ENCODE measurements around the gene FRMD4A. TPM values are rescaled to one million over a fixed set of nuclear protein-coding genes. Genes with fewer than 3 reads are reported as not detected.

The FRMD4A gene
- total and polyA plus RNA-seq, 2 of the 4 experiments (the other 2 are of a cell fraction): 30.3 to 68.8 TPM

DNA sequence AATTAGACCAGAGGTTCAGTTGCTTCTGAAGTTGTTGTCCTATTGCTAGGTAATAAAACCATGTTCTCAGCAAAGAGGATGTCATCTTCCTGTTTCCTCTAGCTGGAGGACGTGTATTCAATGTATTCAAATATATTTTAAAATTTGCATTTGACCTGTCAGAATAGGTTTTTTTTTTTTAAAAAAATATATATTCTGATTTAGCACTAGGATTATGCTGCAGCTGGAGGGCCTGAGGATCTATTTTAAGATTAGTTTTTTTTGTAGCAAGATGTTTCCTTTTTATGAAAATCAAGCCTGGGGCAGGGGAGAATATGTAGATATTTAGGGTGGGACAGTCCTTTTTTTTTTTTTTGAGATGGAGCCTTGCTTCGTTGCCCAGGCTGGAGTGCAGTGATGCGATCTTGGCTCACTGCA lies 337.0 kb downstream of the FRMD4A start:
- Histone ChIP-seq H4K5ac (ENCODE audit: low read depth, low read length) (no peak overlapping the region), H3K9ac (ENCODE audit: low read depth, low read length) (no peak overlapping the region), H3K9me1 (ENCODE audit: insufficient read depth, low read length) (peaks cover 12% of the 10 kb centered on the region), H3K27me3 (ENCODE audit: control insufficient read depth, insufficient read depth, low read length) (no peaks in the 10 kb centered on the region), H2BK20ac (ENCODE audit: low read depth, low read length) (no peak overlapping the region), H3K56ac (ENCODE audit: extremely low read depth, insufficient read depth, low read length) (no peak overlapping the region), H3K4me1 (ENCODE audit: control insufficient read depth, insufficient read depth, low read length) (peaks cover 21% of the 10 kb centered on the region), H4K8ac (ENCODE audit: low read depth in 2 of 2, low read length in 2 of 2) (no peak overlapping the region), H4K20me1 (ENCODE audit: insufficient read depth, low read length) (no peaks in the 10 kb centered on the region), H2BK120ac (ENCODE audit: low read depth, low read length) (no peak overlapping the region), H3K18ac (ENCODE audit: low read depth, low read length) (no peak overlapping the region; the same call in 1 of the 2 replicates), H2BK15ac (ENCODE audit: low read depth, low read length) (no peak overlapping the region), H3K4me2 (ENCODE audit: low read depth, low read length) (no peak overlapping the region), H2AK5ac (ENCODE audit: low read depth, low read length) (no peak overlapping the region), H3K4me3 (ENCODE audit: insufficient read depth, low read depth, low read length) (no peak overlapping the region), H2AK9ac (replicated peaks; ENCODE audit: low read depth, low read length, poor library complexity) (no peak overlapping the region), H3K14ac (replicated peaks; ENCODE audit: low read depth, low read length) (no peak overlapping the region), H2AFZ (replicated peaks; ENCODE audit: low read length, poor library complexity) (no peak overlapping the region), H3K9me3 (ENCODE audit: control insufficient read depth, insufficient read depth, low read length) (no peaks in the 10 kb centered on the region), H3K36me3 (ENCODE audit: control insufficient read depth, insufficient read depth, low read length) (no peaks in the 10 kb centered on the region), H3K79me1 (ENCODE audit: low read depth in 1 of 2, low read length in 2 of 2) (peaks cover 3 to 35% of the 10 kb centered on the region in 2 experiments; a peak in 2 of 4 replicates), H3K23ac (ENCODE audit: low read depth, low read length) (no peak overlapping the region), H4K91ac (ENCODE audit: insufficient read depth, low read depth, low read length) (no peak overlapping the region), H3K4ac (ENCODE audit: low read depth, low read length) (no peak overlapping the region), H2BK5ac (ENCODE audit: low read depth, low read length, poor library complexity, severe bottlenecking) (no peak overlapping the region), H3K27ac (ENCODE audit: insufficient read depth, low read length) (no peak overlapping the region)
- BruUV-seq (replicated peaks): no TSS peak
- in situ Hi-C loops (cut with MboI; ENCODE audit: low sequenced_read_pairs) (no loop called here), dilution Hi-C loops (cut with HindIII; ENCODE audit: low sequenced_read_pairs, unreplicated experiment) (no loop called here), intact Hi-C loops (cut with micrococcal nuclease) (no loop called here)
- ChIA-PET POLR2A (ENCODE audit: unreplicated experiment) (interaction anchor here (0.5 to 0.7 kb wide), 2 partner anchors 15 to 115 kb away, joined by 3 to 5 read pairs; no protein-coding TSS in a partner anchor), CTCF (interaction anchor here (0.5 kb wide), 2 partner anchors 10 to 30 kb away, joined by 3 to 4 read pairs; no protein-coding TSS in a partner anchor)
- ATAC-seq (ENCODE audit: low read depth) (no peak), DNase-seq (no peak)
- TF ChIP-seq MXI1 (IDR thresholded peaks at IDR 0.05; ENCODE audit: borderline replicate concordance, low read depth, low read length) (no peak), CHD1 (IDR thresholded peaks at IDR 0.05; ENCODE audit: low read depth, low read length) (no peak), SMC3 (IDR thresholded peaks at IDR 0.05; ENCODE audit: low read depth, low read length) (no peak), CEBPB (IDR thresholded peaks at IDR 0.05; ENCODE audit: low read depth, low read length) (no peak), RAD21 (IDR thresholded peaks at IDR 0.05; ENCODE audit: low read length) (no peak), MAFK (IDR thresholded peaks at IDR 0.05; ENCODE audit: low read depth, low read length) (no peak), POLR2A (IDR thresholded peaks at IDR 0.05; ENCODE audit: low read depth, low read length) (no peak), FOS (IDR thresholded peaks at IDR 0.05; ENCODE audit: low read depth, low read length) (no peak), MAZ (IDR thresholded peaks at IDR 0.05; ENCODE audit: borderline replicate concordance, low read depth, low read length) (no peak), RCOR1 (IDR thresholded peaks at IDR 0.05; ENCODE audit: insufficient replicate concordance, low read length) (no peak), BHLHE40 (IDR thresholded peaks at IDR 0.05; ENCODE audit: low read depth, low read length) (no peak), RFX5 (IDR thresholded peaks at IDR 0.05; ENCODE audit: low read depth, low read length) (no peak)
- TF ChIP-seq, protein P1, sequence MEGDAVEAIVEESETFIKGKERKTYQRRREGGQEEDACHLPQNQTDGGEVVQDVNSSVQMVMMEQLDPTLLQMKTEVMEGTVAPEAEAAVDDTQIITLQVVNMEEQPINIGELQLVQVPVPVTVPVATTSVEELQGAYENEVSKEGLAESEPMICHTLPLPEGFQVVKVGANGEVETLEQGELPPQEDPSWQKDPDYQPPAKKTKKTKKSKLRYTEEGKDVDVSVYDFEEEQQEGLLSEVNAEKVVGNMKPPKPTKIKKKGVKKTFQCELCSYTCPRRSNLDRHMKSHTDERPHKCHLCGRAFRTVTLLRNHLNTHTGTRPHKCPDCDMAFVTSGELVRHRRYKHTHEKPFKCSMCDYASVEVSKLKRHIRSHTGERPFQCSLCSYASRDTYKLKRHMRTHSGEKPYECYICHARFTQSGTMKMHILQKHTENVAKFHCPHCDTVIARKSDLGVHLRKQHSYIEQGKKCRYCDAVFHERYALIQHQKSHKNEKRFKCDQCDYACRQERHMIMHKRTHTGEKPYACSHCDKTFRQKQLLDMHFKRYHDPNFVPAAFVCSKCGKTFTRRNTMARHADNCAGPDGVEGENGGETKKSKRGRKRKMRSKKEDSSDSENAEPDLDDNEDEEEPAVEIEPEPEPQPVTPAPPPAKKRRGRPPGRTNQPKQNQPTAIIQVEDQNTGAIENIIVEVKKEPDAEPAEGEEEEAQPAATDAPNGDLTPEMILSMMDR (conservative IDR thresholded peaks at IDR 0.05; ENCODE audit: low read depth, low read length): no peak
- TF ChIP-seq, protein P2, sequence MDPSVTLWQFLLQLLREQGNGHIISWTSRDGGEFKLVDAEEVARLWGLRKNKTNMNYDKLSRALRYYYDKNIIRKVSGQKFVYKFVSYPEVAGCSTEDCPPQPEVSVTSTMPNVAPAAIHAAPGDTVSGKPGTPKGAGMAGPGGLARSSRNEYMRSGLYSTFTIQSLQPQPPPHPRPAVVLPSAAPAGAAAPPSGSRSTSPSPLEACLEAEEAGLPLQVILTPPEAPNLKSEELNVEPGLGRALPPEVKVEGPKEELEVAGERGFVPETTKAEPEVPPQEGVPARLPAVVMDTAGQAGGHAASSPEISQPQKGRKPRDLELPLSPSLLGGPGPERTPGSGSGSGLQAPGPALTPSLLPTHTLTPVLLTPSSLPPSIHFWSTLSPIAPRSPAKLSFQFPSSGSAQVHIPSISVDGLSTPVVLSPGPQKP (IDR thresholded peaks at IDR 0.05; ENCODE audit: borderline replicate concordance, low read depth, low read length): no peak
- WGBS, 2 experiments (ENCODE audit: extremely low coverage in 2 of 2, insufficient read length in 1 of 2): no CpG with 5 or more reads among the region's 3 CpGs

All from IMR-90 (cell line).